DND-41 (cell line): ENCODE results near the gene PROSER2.

Experiments
- ATAC-seq: fragments of 200-7000 bp; cut with Tn5 transposase; 3 replicates; pipeline ENCODE4 v1.9.1; 2021; ENCODE audit warnings: low read depth; ENCODE audit not compliant: insufficient read depth
- DNase-seq: peaks from one replicate; pipeline ENCODE4 v3.0.0-alpha.2; 2020
- H2AFZ ChIP-seq: 2 replicates; pipeline ENCODE4 v1.6.0; 2012; ENCODE audit warnings: low read depth, low read length
- H3K27ac ChIP-seq: 2 replicates; pipeline ENCODE4 v1.5.1; 2012; ENCODE audit warnings: low read length, inconsistent platforms
- H3K27me3 ChIP-seq: fragments of 200-600 bp; sonication (generic); 2 replicates; pipeline ENCODE4 v1.6.0; 2012; ENCODE audit warnings: low read length, mild to moderate bottlenecking, inconsistent platforms; ENCODE audit not compliant: insufficient read depth, poor library complexity
- H3K36me3 ChIP-seq: 2 replicates; pipeline ENCODE4 v1.5.1; 2012; ENCODE audit warnings: low read length, inconsistent platforms; ENCODE audit not compliant: insufficient read depth
- H3K4me1 ChIP-seq: 2 replicates; pipeline ENCODE4 v1.5.1; 2012; ENCODE audit warnings: mild to moderate bottlenecking, low read length; ENCODE audit not compliant: insufficient read depth
- H3K4me2 ChIP-seq: 2 replicates; pipeline ENCODE4 v1.6.0; 2012; ENCODE audit warnings: mild to moderate bottlenecking, moderate library complexity, low read length, inconsistent platforms; ENCODE audit not compliant: insufficient read depth
- H3K4me3 ChIP-seq, 2 experiments: fragments of 200-600 bp in 1 of 2; shearing (Covaris generic) in 1 of 2; 2 replicates each; pipeline ENCODE4 v1.5.1; 2012 to 2016; ENCODE audit warnings: inconsistent platforms in 2 of 2, low read length in 2 of 2, mild to moderate bottlenecking in 2 of 2, low read depth in 1 of 2, moderate library complexity in 1 of 2
- H3K79me2 ChIP-seq: 2 replicates; pipeline ENCODE4 v1.6.0; 2012; ENCODE audit warnings: low read length, inconsistent platforms; ENCODE audit not compliant: insufficient read depth
- H3K9ac ChIP-seq: 2 replicates; pipeline ENCODE4 v1.6.0; 2012; ENCODE audit warnings: low read depth, mild to moderate bottlenecking, inconsistent platforms, low read length, moderate library complexity
- H3K9me3 ChIP-seq: 2 replicates; pipeline ENCODE4 v1.5.1; 2012; ENCODE audit warnings: low read length, moderate library complexity, mild to moderate bottlenecking, inconsistent platforms; ENCODE audit not compliant: insufficient read depth, severe bottlenecking
- H4K20me1 ChIP-seq: 2 replicates; pipeline ENCODE4 v1.6.0; 2012; ENCODE audit warnings: low read length; ENCODE audit not compliant: insufficient read depth
- EZH2 ChIP-seq: IDR thresholded peaks from 3 replicates; pipeline ENCODE4 v1.6.1; 2012; ENCODE audit warnings: borderline replicate concordance, low read depth, mild to moderate bottlenecking, moderate library complexity, low read length, inconsistent platforms; ENCODE audit not compliant: severe bottlenecking
- TF ChIP-seq, protein P1 (sequence below): IDR thresholded peaks from 2 replicates; pipeline ENCODE4 v1.5.1; 2012; ENCODE audit warnings: borderline replicate concordance, low read length, moderate library complexity, mild to moderate bottlenecking; ENCODE audit not compliant: poor library complexity, severe bottlenecking; ENCODE audit errors: extremely low read depth

PROSER2 gene

DNA sequence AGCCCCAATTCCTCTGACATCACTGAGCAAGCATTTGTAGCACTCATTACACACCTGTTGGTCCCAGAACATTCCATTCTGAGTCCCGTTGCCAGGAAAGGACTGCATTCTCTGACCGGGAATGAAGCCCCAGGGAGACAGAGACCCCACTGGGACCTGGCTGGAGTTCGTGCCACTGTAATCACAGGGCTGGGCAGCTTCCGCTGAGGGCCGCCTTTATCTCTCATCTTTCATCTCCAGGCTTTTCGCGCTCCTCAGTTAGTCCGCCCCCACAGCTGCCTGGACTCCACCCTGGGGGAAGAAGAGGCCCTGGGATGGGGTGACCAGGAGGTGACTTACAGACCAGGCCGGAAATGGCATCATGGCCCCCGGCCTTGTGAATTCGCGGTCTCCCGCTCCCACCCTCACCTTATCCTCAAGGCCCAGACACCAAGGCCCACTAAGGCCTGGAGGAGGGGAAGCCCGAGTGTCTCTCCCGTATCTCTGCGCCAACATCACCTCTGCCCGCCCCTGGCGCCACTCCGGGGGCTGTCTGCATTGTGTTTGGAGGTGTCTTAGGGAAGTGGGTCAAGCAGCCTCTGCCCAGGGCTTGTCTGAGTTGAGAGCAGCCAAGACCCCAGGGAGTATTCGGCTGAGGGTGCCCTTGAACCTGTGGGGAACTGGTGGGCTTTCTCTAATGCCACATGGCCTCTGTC, 75.4 kb downstream of the PROSER2 start:
- Histone ChIP-seq H3K4me2 (no peak overlapping the region), H3K4me1 (no peaks in the 10 kb centered on the region), H3K79me2 (no peaks in the 10 kb centered on the region), H3K9me3 (no peaks in the 10 kb centered on the region), H3K9ac (no peak overlapping the region), H3K27ac (no peak overlapping the region), H2AFZ (no peak overlapping the region), H4K20me1 (no peaks in the 10 kb centered on the region), H3K4me3 (no peak overlapping the region), H3K27me3 (no peaks in the 10 kb centered on the region), H3K36me3 (no peaks in the 10 kb centered on the region)
- DNase-seq, result no peak
- ATAC-seq, result no peak
- no peak for TF ChIP-seq EZH2
- TF ChIP-seq, protein P1, sequence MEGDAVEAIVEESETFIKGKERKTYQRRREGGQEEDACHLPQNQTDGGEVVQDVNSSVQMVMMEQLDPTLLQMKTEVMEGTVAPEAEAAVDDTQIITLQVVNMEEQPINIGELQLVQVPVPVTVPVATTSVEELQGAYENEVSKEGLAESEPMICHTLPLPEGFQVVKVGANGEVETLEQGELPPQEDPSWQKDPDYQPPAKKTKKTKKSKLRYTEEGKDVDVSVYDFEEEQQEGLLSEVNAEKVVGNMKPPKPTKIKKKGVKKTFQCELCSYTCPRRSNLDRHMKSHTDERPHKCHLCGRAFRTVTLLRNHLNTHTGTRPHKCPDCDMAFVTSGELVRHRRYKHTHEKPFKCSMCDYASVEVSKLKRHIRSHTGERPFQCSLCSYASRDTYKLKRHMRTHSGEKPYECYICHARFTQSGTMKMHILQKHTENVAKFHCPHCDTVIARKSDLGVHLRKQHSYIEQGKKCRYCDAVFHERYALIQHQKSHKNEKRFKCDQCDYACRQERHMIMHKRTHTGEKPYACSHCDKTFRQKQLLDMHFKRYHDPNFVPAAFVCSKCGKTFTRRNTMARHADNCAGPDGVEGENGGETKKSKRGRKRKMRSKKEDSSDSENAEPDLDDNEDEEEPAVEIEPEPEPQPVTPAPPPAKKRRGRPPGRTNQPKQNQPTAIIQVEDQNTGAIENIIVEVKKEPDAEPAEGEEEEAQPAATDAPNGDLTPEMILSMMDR, result no peak

DNA sequence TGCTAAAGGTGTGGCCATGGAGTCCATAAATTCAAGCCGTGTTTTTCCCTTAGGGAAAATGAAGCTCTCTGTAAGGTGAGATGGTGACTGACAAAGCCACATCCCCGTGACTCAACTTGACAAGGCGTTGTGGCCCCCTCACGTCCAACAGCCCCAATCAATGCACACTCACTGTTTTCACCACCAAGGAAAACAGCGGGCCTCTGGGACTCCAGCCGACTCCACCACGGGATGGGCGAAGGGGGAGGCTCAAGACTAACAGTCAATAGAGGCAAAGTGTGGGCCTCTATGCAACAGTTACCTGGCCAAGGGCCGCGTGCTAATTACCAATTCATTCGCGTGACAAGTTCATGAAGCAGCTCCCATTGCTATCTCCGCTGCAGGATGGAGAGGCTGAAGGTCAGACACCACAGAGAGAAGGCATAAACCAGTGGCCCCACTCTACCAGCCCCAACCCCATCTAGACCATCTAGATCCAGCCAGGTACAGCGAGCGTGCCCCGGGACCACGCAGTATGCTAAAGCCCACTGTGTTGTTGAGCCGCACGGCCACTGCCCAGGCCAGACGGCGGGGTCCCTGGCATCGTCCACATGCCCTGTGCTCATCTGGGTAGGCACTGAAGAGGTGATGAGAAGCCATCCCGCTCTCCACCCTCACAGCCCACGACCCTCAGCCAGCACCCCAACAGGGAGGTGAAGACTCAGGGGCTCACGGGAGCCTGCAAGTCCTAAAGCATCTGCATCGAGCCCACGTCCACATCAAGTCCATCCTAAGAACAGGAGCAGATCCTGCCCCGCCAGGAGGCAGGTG, 76.1 kb downstream of the PROSER2 start:
- ATAC-seq, result no peak
- Histone ChIP-seq H3K4me1 (no peaks in the 10 kb centered on the region), H3K27ac (no peak overlapping the region), H3K9me3 (no peaks in the 10 kb centered on the region), H3K79me2 (no peaks in the 10 kb centered on the region), H3K27me3 (no peaks in the 10 kb centered on the region), H3K36me3 (no peaks in the 10 kb centered on the region), H3K4me2 (no peak overlapping the region), H3K4me3 (no peak overlapping the region), H2AFZ (no peak overlapping the region), H4K20me1 (no peaks in the 10 kb centered on the region), H3K9ac (no peak overlapping the region)
- DNase-seq, result no peak
- no peak for TF ChIP-seq EZH2
- TF ChIP-seq, protein P1, result no peak

DNA sequence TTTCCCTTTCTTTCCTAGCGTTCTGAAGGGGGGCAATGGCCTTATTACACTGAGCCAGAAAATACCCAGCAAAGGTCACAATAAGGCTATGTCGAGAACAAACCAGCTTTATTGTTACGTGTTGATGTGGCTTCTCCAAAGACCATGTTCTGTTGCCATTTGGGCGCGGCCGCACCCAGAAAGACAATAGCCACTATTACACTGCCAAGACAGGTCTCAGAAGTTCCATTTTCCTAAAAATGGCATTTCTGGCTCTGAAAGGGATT, 77.8 kb downstream of the PROSER2 start:
- ATAC-seq (no peak), DNase-seq (no peak)
- no peak overlapping the region for H3K9ac ChIP-seq
- no peak overlapping the region for H2AFZ ChIP-seq
- H3K36me3 ChIP-seq, result no peaks in the 10 kb centered on the region
- H4K20me1 ChIP-seq, result no peaks in the 10 kb centered on the region
- H3K4me3 ChIP-seq, result no peak overlapping the region
- H3K27ac ChIP-seq, result no peak overlapping the region
- no peak overlapping the region for H3K4me2 ChIP-seq
- H3K79me2 ChIP-seq, result no peaks in the 10 kb centered on the region
- TF ChIP-seq, protein P1, result no peak
- TF ChIP-seq EZH2, result no peak
- no peaks in the 10 kb centered on the region for H3K4me1 ChIP-seq
- no peaks in the 10 kb centered on the region for H3K9me3 ChIP-seq
- H3K27me3 ChIP-seq, result no peaks in the 10 kb centered on the region
